Prostate gland (tissue), 2 donors: ENCODE results near the gene TCERG1L.

Experiments
- CTCF ChIP-seq, 4 experiments: fragments of 200-600 bp in 2 of 4; fragments of 450-650 bp in 2 of 4; sonication (generic) in 2 of 4; IDR thresholded peaks; 1 replicate in 3 of 4; 2 replicates in 1 of 4; pipeline ENCODE4 v1.5.1; 2016 to 2019; ENCODE audit warnings: antibody characterized with exemption in 4 of 4, mild to moderate bottlenecking in 2 of 4, moderate library complexity in 2 of 4
- POLR2A ChIP-seq: fragments of 450-650 bp; IDR thresholded peaks from one replicate; pipeline ENCODE4 v1.6.1; 2016; ENCODE audit warnings: antibody characterized with exemption, mild to moderate bottlenecking

- TF ChIP-seq CTCF (IDR thresholded peaks at IDR 0.05) (no peak), POLR2A (no peak)
These were observed 182.0 kb downstream of the TCERG1L start for GRCh38 chr10:131129544-131129943.
